Breast epithelium (tissue), 4 donors: Measurements from ENCODE around the gene PRF1. TPM values are rescaled to one million over a fixed set of nuclear protein-coding genes. Genes with fewer than 3 reads are reported as not detected.

Experiments
- DNase-seq, 2 donors: peaks; one replicate each; pipeline ENCODE4 v3.0.0-alpha.2; 2019; ENCODE audit warnings: low spot score in 2 of 2
- H3K27ac ChIP-seq, 2 donors: fragments of 200-600 bp; sonication (generic) in 1 of 2; one replicate each; pipeline ENCODE4 v1.5.1; 2016 to 2019; ENCODE audit warnings: mild to moderate bottlenecking in 1 of 2
- H3K27me3 ChIP-seq, 2 donors: fragments of 200-600 bp; sonication (generic) in 1 of 2; one replicate each; pipeline versions ENCODE4 v1.5.1 to v1.6.0; 2017 to 2019; ENCODE audit warnings: control low read depth in 1 of 2, mild to moderate bottlenecking in 1 of 2
- H3K36me3 ChIP-seq: fragments of 200-600 bp; one replicate; pipeline ENCODE4 v1.5.1; 2019
- H3K4me1 ChIP-seq, 2 donors: fragments of 200-600 bp; sonication (generic); one replicate each; pipeline ENCODE4 v1.5.1; 2016 to 2019; ENCODE audit warnings: control low read depth in 1 of 2
- H3K4me3 ChIP-seq, 3 donors: fragments of 200-600 bp; sonication (generic); 1 replicate in 2 of 3; 2 replicates in 1 of 3; pipeline ENCODE4 v1.5.1; 2016 to 2019; ENCODE audit warnings: mild to moderate bottlenecking in 3 of 3, moderate library complexity in 2 of 3
- H3K9me3 ChIP-seq, 2 donors: fragments of 200-600 bp; sonication (generic) in 1 of 2; one replicate each; pipeline ENCODE4 v1.5.1; 2016 to 2019; ENCODE audit warnings: control low read depth in 1 of 2
- POLR2A ChIP-seq: fragments of 450-650 bp; IDR thresholded peaks from one replicate; pipeline ENCODE4 v1.6.1; 2016; ENCODE audit warnings: antibody characterized with exemption, mild to moderate bottlenecking, moderate library complexity
- POLR2AphosphoS5 ChIP-seq, 3 donors: sonication (generic); formaldehyde crosslinking; IDR thresholded peaks; one replicate each; pipeline ENCODE4 v1.6.1; 2017; ENCODE audit warnings: antibody characterized with exemption in 3 of 3
- intact Hi-C: fragments of 100-400 bp; cut with DNase I; formaldehyde crosslinking; loops from one replicate; pipeline ENCODE4 v1.15.1; 2023; ENCODE audit warnings: low total_unique reads
- total RNA-seq, 3 donors: library from RNA; depleted of rRNA; stranded (reverse); fragments of >200 nt; gene quantifications; one replicate each; pipeline ENCODE4 v1.1.0, GENCODE V29; 2016
- TF ChIP-seq, protein P1 (sequence below), 3 donors: fragments of 450-650 bp; IDR thresholded peaks; one replicate each; pipeline ENCODE4 v1.5.1; 2016 to 2017; ENCODE audit warnings: antibody characterized with exemption in 3 of 3, mild to moderate bottlenecking in 3 of 3, moderate library complexity in 3 of 3

Gene PRF1
- total RNA-seq, 3 donors from 2014 or later = 2.2 to 4.3 (median 2.2) TPM

DNA sequence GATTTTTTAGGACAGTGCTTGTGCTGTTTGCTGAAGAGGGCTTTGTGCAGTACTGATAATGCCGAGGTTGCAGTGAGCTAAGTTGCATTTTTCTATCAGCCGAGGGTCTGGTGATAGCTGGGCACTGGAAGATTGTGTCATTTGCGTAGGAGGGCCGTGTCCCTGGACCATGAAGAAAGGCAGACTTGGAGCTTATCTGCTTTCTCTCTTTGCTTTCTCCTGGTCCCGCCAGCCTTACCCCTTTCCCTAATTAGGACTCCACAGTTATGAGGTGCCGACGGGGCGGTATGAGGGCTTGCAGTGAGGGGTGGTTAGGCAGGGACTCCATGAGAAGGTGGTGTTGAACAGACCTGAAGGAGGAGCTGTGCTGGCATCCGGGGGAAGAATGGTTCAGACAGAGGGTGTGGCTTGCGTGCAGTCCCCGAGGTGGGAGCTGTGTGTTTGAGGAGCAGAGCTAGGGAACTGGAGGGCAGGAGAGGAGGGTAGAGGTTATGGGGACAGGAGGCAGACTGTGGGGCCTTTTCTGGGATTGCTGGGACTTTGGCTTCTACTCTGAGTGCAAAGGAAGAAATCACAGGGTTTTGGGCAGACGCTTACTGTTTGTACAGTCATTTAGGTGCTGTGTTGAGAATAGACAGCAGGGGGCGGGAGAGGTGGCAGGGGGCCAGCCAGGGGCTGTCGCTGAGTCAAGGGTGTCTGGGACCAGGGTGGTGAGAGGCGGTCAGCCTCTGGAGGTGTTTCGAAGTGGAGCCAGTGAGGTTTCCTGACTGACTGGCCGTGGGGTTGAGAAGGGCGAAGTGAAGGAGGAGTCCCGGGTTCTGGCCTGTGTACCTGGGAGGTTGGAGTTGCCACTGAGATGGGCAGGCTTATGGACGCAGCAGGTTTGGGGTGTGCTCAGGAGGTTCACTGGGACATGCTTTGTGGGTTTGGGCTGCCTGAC is 43.4 kb downstream of the PRF1 start:
- TF ChIP-seq POLR2AphosphoS5 (IDR thresholded peaks at IDR 0.05) (no peak), POLR2A (no peak)
- TF ChIP-seq, protein P1, sequence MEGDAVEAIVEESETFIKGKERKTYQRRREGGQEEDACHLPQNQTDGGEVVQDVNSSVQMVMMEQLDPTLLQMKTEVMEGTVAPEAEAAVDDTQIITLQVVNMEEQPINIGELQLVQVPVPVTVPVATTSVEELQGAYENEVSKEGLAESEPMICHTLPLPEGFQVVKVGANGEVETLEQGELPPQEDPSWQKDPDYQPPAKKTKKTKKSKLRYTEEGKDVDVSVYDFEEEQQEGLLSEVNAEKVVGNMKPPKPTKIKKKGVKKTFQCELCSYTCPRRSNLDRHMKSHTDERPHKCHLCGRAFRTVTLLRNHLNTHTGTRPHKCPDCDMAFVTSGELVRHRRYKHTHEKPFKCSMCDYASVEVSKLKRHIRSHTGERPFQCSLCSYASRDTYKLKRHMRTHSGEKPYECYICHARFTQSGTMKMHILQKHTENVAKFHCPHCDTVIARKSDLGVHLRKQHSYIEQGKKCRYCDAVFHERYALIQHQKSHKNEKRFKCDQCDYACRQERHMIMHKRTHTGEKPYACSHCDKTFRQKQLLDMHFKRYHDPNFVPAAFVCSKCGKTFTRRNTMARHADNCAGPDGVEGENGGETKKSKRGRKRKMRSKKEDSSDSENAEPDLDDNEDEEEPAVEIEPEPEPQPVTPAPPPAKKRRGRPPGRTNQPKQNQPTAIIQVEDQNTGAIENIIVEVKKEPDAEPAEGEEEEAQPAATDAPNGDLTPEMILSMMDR (IDR thresholded peaks at IDR 0.05) = peak in 2 of 3 donors; percentile 19 to 49
- no peaks in the 10 kb centered on the region for H3K36me3 ChIP-seq
- H3K9me3 ChIP-seq = no peaks in the 10 kb centered on the region
- no peaks in the 10 kb centered on the region for H3K27me3 ChIP-seq
- intact Hi-C loops = loop anchor here (10.0 kb wide), 1 partner anchor 196 kb away; no protein-coding TSS in a partner anchor
- DNase-seq = no peak
- peak overlapping the region in 1 of 3 donors; percentile 39 for H3K4me3 ChIP-seq
- H3K27ac ChIP-seq = no peak overlapping the region
- no peaks in the 10 kb centered on the region for H3K4me1 ChIP-seq

DNA sequence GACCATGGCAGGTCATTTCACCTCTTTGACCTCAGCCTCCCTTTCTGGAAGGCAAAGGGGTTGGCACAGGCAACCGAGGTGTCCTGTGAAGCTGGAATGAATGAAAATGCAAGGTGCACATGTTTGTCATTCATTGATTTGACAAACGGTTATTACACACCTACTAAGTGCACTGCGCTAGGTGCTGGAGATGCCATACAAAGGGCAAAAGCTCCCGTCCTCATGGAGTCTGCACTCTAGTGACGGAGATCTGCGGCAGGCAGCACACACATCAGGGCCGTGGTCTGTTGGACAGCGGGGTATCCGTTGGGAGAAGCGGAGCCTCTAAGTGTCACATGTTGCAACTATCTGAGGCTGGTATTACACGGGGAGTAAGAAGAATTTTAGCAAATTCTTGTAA is 44.2 kb downstream of the PRF1 start:
- no peaks in the 10 kb centered on the region for H3K36me3 ChIP-seq
- no peak overlapping the region for H3K4me3 ChIP-seq
- intact Hi-C loops = loop anchor here (10.0 kb wide), 1 partner anchor 197 kb away; no protein-coding TSS in a partner anchor
- H3K27me3 ChIP-seq = no peaks in the 10 kb centered on the region
- TF ChIP-seq POLR2A = no peak
- TF ChIP-seq POLR2AphosphoS5 (IDR thresholded peaks at IDR 0.05) = no peak
- TF ChIP-seq, protein P1 (IDR thresholded peaks at IDR 0.05) = no peak
- no peak for DNase-seq
- H3K27ac ChIP-seq = no peak overlapping the region
- H3K4me1 ChIP-seq = no peaks in the 10 kb centered on the region
- H3K9me3 ChIP-seq = no peaks in the 10 kb centered on the region

DNA sequence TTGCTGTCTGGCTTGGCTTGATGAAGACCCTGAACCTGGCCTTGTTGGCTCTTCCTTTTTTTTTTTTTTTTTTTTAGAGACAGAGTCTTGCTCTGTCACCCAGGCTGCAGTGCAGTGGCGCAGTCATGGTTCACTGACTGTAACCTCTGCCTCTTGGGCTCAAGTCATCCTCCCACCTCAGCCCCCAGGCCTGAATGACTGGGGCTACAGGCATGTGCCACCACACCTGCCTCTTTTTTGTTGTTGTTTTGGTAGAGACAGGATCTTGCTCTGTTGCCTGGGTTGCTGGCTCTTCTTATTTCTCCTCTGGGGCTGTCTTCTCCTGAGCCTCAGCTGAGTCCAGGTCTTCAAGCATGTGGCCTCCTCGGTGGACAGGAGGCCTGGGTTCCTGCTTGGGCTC is 44.7 kb downstream of the PRF1 start:
- H3K4me3 ChIP-seq = no peak overlapping the region
- intact Hi-C loops = loop anchor here (10.0 kb wide), 1 partner anchor 197 kb away; no protein-coding TSS in a partner anchor
- H3K27ac ChIP-seq = no peak overlapping the region
- H3K36me3 ChIP-seq = no peaks in the 10 kb centered on the region
- no peaks in the 10 kb centered on the region for H3K27me3 ChIP-seq
- TF ChIP-seq, protein P1 (IDR thresholded peaks at IDR 0.05) = no peak
- TF ChIP-seq POLR2AphosphoS5 (IDR thresholded peaks at IDR 0.05) (no peak), POLR2A (no peak)
- no peaks in the 10 kb centered on the region for H3K9me3 ChIP-seq
- H3K4me1 ChIP-seq = no peaks in the 10 kb centered on the region
- DNase-seq = no peak

DNA sequence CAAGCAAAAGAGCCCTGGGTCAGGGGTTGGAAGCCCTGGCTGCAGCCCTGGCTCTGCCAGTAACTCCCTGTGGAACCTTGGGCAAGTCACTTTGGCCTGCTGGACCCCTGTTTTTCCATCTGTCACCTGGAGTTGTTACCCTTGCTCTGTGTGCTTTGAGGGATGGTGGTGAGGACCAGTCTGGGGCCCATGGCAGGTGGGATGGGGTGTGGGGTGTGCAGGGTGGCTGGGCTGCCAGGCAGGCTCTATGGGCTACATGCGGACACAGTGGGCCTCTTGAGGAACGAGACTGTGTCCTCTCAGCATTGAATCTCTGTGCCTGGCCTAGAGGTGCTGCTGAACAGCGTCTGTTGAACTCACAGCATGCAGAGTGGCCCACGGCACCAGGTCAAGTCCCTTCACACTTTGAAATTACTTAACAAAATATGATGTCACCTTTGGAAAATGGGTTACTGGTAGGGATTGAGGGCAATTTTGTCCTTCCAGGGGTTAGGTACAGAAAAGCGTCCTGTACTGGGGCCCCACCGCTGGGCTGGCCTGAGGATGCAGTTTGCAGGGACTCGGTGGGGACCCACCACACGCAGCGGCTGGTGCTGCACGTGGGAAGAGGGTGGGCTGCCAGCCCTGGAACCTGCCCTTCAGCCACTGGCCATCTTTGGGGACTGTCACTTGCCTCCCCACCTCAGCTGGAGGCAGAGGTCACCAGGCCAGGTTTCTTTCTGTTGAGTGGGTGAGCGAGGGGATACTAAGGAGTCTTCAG is 45.3 kb downstream of the PRF1 start:
- intact Hi-C loops = loop anchor here (10.0 kb wide), 1 partner anchor 198 kb away; no protein-coding TSS in a partner anchor
- no peaks in the 10 kb centered on the region for H3K9me3 ChIP-seq
- no peaks in the 10 kb centered on the region for H3K4me1 ChIP-seq
- TF ChIP-seq, protein P1 (IDR thresholded peaks at IDR 0.05) = no peak
- no peak for TF ChIP-seq POLR2A
- no peak for TF ChIP-seq POLR2AphosphoS5 (IDR thresholded peaks at IDR 0.05)
- H3K27ac ChIP-seq = no peak overlapping the region
- DNase-seq = no peak
- no peak overlapping the region for H3K4me3 ChIP-seq
- H3K27me3 ChIP-seq = no peaks in the 10 kb centered on the region
- H3K36me3 ChIP-seq = no peaks in the 10 kb centered on the region
